DND-41 (cell line): ENCODE results near the gene ZMIZ1.

Experiments
- CTCF ChIP-seq: IDR thresholded peaks from 2 replicates; pipeline ENCODE4 v1.5.1; 2012; ENCODE audit warnings: borderline replicate concordance, low read length, moderate library complexity, mild to moderate bottlenecking; ENCODE audit not compliant: poor library complexity, severe bottlenecking; ENCODE audit errors: extremely low read depth
- EZH2 ChIP-seq: IDR thresholded peaks from 3 replicates; pipeline ENCODE4 v1.6.1; 2012; ENCODE audit warnings: borderline replicate concordance, low read depth, mild to moderate bottlenecking, moderate library complexity, low read length, inconsistent platforms; ENCODE audit not compliant: severe bottlenecking

DNA sequence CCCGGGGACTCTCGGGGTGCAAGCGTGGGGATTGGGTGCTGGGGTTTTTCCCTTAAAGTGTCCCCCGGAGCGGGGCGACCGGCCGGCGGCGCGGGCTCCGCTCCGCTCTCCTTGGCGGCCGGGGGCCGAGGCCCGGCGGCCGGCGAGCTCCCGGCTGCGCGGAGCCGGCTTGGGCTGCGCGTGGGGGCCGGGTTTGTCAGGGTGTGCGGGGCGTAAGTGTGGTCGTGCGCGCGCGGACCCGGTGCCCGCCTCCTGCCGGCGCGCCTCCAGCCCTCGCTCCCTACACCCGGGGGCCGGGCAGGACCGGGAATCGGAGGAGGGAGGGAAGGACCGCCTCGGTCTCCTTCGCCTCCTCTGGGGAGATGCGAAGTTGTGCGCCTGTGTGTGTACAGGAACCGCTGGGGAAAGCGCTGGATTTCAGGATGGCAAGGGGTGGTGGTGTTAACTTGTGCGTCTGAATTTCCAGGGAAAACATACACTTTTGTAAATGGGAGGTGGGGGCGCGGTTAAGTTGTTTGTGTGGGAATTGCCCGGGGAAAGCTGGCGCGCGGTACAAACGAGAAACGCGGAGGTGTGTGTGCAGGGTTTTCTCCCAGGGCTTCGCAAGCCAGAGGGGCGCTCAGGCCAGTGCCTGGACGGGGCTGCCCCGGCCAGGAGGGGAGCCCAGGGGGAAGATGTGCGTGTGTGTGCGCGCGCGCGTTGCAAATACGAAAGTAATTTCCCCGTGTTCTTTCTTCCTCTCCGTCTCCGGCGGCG, 737 bp downstream of the ZMIZ1 start:
- TF ChIP-seq CTCF (no peak), EZH2 (no peak)
